ENCODE data around the gene GANC.

The GANC gene

GRCh38 chr15:42282344-42282743 is 9.3 kb downstream of the GANC start:
- Histone ChIP-seq H3K9me3 (ENCODE audit: insufficient read depth, low read depth, low read length) (no peaks in the 10 kb centered on the region), H2AFZ (ENCODE audit: low read length) (no peak overlapping the region), H3K79me2 (ENCODE audit: insufficient read depth, low read length) (no peaks in the 10 kb centered on the region), H3K27me3 (ENCODE audit: insufficient read depth, low read length, poor library complexity, severe bottlenecking) (no peaks in the 10 kb centered on the region), H3K9me2 (replicated peaks; ENCODE audit: low read depth, low read length) (no peaks in the 10 kb centered on the region), H3K36me3 (ENCODE audit: insufficient read depth, low read length) (no peaks in the 10 kb centered on the region), H3K4me2 (ENCODE audit: low read depth, low read length, poor library complexity, severe bottlenecking) (no peak overlapping the region), H4K20me1 (ENCODE audit: insufficient read depth, low read length, poor library complexity, severe bottlenecking) (no peaks in the 10 kb centered on the region), H3K4me1 (ENCODE audit: insufficient read depth, low read length, poor library complexity, severe bottlenecking) (no peaks in the 10 kb centered on the region), H3K9ac (ENCODE audit: low read depth, low read length, poor library complexity, severe bottlenecking) (no peak overlapping the region), H3K4me3 (ENCODE audit: low read length, poor library complexity, severe bottlenecking) (no peak overlapping the region), H3F3A (ENCODE audit: low read depth) (no peaks in the 10 kb centered on the region)
- no peak for TF ChIP-seq EZH2phosphoT487 (IDR thresholded peaks at IDR 0.05; ENCODE audit: borderline replicate concordance)
- no peak for TF ChIP-seq CTCF (conservative IDR thresholded peaks at IDR 0.05; ENCODE audit: low read length)

- H3K9me3 ChIP-seq (ENCODE audit: insufficient read depth, low read depth, low read length) = no peaks in the 10 kb centered on the region
- H3K36me3 ChIP-seq (ENCODE audit: insufficient read depth, low read length) = no peaks in the 10 kb centered on the region
- H3K4me1 ChIP-seq (ENCODE audit: insufficient read depth, low read length, poor library complexity, severe bottlenecking) = no peaks in the 10 kb centered on the region
- no peaks in the 10 kb centered on the region for H3K9me2 ChIP-seq (replicated peaks; ENCODE audit: low read depth, low read length)
- H3F3A ChIP-seq (ENCODE audit: low read depth) = no peaks in the 10 kb centered on the region
- no peak overlapping the region for H3K9ac ChIP-seq (ENCODE audit: low read depth, low read length, poor library complexity, severe bottlenecking)
- H3K79me2 ChIP-seq (ENCODE audit: insufficient read depth, low read length) = no peaks in the 10 kb centered on the region
- TF ChIP-seq CTCF (conservative IDR thresholded peaks at IDR 0.05; ENCODE audit: low read length) (no peak), EZH2phosphoT487 (IDR thresholded peaks at IDR 0.05; ENCODE audit: borderline replicate concordance) (no peak)
- H3K4me2 ChIP-seq (ENCODE audit: low read depth, low read length, poor library complexity, severe bottlenecking) = no peak overlapping the region
- H3K27me3 ChIP-seq (ENCODE audit: insufficient read depth, low read length, poor library complexity, severe bottlenecking) = no peaks in the 10 kb centered on the region
- H3K4me3 ChIP-seq (ENCODE audit: low read length, poor library complexity, severe bottlenecking) = no peak overlapping the region
- H2AFZ ChIP-seq (ENCODE audit: low read length) = no peak overlapping the region
- no peaks in the 10 kb centered on the region for H4K20me1 ChIP-seq (ENCODE audit: insufficient read depth, low read length, poor library complexity, severe bottlenecking)
Observed at GRCh38 chr15:42282926-42283325, 9.9 kb downstream of the GANC start.

GRCh38 chr15:42283671-42284070 is 10.7 kb downstream of the GANC start:
- H3K36me3 ChIP-seq (ENCODE audit: insufficient read depth, low read length) = no peaks in the 10 kb centered on the region
- H3K9me3 ChIP-seq (ENCODE audit: insufficient read depth, low read depth, low read length) = no peaks in the 10 kb centered on the region
- H3K27me3 ChIP-seq (ENCODE audit: insufficient read depth, low read length, poor library complexity, severe bottlenecking) = no peaks in the 10 kb centered on the region
- no peak for TF ChIP-seq CTCF (conservative IDR thresholded peaks at IDR 0.05; ENCODE audit: low read length)
- TF ChIP-seq EZH2phosphoT487 (IDR thresholded peaks at IDR 0.05; ENCODE audit: borderline replicate concordance) = no peak
- H4K20me1 ChIP-seq (ENCODE audit: insufficient read depth, low read length, poor library complexity, severe bottlenecking) = no peaks in the 10 kb centered on the region
- H3F3A ChIP-seq (ENCODE audit: low read depth) = no peaks in the 10 kb centered on the region
- no peaks in the 10 kb centered on the region for H3K4me1 ChIP-seq (ENCODE audit: insufficient read depth, low read length, poor library complexity, severe bottlenecking)
- no peak overlapping the region for H3K9ac ChIP-seq (ENCODE audit: low read depth, low read length, poor library complexity, severe bottlenecking)
- H2AFZ ChIP-seq (ENCODE audit: low read length) = no peak overlapping the region
- H3K9me2 ChIP-seq (replicated peaks; ENCODE audit: low read depth, low read length) = no peaks in the 10 kb centered on the region
- no peaks in the 10 kb centered on the region for H3K79me2 ChIP-seq (ENCODE audit: insufficient read depth, low read length)
- no peak overlapping the region for H3K4me2 ChIP-seq (ENCODE audit: low read depth, low read length, poor library complexity, severe bottlenecking)
- no peak overlapping the region for H3K4me3 ChIP-seq (ENCODE audit: low read length, poor library complexity, severe bottlenecking)
